GM12864 (cell line): ENCODE measurements around the gene TFRC.
"Not testable (repeated sequence)": the region's sequence is repeated elsewhere in the genome, so short reads cannot be mapped to it uniquely, and the experiment has no call there.

Experiments used
- DNase-seq: peaks from one replicate; pipeline ENCODE4 v3.0.0-alpha.2; 2011; ENCODE audit warnings: low read depth
- H3K4me3 ChIP-seq: 2 replicates; pipeline ENCODE4 v1.5.1; 2011; ENCODE audit warnings: mild to moderate bottlenecking, low read depth, low read length, control low read depth
- CTCF ChIP-seq: IDR thresholded peaks from 2 replicates; pipeline ENCODE4 v1.5.1; 2011; ENCODE audit warnings: low read depth, mild to moderate bottlenecking, moderate library complexity, low read length, control low read depth, inconsistent platforms; ENCODE audit errors: missing control alignments

The TFRC gene

GRCh38 chr3:196121066-196121465 lies 39.2 kb upstream of the TFRC start:
- no peak for TF ChIP-seq CTCF
- no peak overlapping the region for H3K4me3 ChIP-seq
- no peak for DNase-seq

DNA sequence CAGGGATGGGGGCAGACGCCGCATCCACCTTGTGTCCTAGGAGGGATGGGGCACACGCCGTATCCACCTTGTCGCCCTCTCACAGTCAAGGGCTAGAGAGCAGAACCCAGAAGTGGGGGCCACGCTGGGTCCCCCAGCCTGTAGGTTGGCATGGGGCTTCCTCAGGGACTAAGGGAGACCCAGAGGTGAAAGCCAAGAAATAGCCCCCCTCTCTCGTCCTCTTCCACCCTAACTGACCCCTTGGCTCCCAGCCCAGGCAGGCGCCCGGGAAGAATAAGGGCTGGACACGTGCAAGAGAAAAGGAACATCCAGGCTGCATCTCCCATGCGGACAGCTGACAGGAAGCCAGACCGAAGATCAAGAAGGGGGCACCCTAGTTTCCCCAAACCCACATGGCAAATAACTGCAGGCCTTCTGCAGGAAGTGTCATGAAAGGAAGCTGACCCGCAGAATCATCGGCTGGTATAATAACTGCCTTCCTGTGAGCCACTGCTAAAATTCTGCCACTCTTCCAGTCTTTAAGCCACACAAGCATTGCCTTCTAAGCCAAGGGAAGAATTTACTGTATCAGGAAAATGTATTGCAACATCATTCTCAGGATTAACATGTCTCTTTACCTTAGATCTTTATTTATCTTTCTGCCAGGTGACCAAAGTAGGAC lies 38.5 kb upstream of the TFRC start:
- no peak for DNase-seq
- no peak for TF ChIP-seq CTCF
- no peak overlapping the region for H3K4me3 ChIP-seq

DNA sequence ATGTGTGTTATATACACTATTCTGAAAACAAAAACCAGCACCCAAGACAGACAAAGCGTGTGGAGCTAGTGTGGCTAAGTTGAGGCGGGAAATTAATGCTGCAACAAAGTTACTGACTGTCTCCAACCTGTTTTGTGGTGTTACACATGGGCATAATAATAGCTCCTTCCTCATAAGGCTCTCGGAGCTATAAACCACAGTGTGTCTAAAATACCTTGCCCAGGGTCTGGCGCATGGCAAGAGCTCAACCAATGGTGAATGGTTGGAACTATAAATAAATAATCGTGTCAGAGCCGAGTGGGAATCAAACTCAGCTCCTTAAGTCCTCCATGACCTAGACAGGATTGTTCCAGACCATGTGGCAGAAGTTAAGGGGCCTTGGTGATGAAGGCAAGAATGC lies 35.9 kb upstream of the TFRC start:
- H3K4me3 ChIP-seq = no peak overlapping the region
- no peak for TF ChIP-seq CTCF
- no peak for DNase-seq

DNA sequence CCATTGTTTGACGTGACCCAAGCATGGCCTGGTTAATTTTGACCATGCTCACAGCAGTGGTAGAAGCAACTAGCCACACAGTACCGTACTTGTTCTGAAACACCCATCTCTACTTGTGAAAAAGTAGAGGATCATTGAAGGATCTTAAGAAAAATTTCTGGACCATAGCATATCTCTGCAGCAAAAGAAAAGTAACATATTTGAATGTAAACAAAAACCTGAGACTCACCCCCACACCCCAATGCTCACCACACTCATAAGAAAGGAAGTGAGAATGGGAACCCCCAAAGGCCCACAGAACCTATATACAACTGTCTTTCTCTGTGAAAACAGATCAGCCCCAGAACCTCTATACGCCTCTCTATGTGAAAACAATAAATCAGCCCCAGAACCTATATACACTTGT lies 33.8 kb upstream of the TFRC start:
- TF ChIP-seq CTCF = no peak
- DNase-seq = peak; percentile 77
- H3K4me3 ChIP-seq = peak overlapping the region; percentile 13; the same call in 1 of the 2 replicates

DNA sequence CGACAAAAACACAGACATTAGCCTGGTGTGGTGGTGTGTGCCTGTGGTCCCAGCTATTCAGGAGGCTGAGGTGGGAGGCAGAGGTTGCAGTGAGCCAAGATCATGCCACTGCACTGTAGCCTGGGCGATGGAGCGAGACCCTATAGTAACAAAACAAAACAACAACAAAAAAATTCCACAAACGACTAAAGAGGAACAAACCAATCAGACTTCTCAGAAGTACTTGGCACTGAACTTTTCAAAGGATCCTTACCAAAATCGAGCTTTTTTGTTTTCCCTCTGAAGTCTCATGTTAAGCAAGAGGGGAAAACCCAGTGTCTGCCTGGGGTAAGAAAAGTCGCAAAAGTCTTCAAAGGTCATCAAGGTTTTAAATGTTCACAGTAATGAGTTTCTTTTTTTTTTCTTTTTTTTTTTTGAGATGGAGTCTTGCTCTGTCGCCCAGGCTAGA lies 30.1 kb upstream of the TFRC start:
- DNase-seq = peak; percentile 58
- TF ChIP-seq CTCF = no peak
- no peak overlapping the region; the same call in 1 of the 2 replicates for H3K4me3 ChIP-seq

DNA sequence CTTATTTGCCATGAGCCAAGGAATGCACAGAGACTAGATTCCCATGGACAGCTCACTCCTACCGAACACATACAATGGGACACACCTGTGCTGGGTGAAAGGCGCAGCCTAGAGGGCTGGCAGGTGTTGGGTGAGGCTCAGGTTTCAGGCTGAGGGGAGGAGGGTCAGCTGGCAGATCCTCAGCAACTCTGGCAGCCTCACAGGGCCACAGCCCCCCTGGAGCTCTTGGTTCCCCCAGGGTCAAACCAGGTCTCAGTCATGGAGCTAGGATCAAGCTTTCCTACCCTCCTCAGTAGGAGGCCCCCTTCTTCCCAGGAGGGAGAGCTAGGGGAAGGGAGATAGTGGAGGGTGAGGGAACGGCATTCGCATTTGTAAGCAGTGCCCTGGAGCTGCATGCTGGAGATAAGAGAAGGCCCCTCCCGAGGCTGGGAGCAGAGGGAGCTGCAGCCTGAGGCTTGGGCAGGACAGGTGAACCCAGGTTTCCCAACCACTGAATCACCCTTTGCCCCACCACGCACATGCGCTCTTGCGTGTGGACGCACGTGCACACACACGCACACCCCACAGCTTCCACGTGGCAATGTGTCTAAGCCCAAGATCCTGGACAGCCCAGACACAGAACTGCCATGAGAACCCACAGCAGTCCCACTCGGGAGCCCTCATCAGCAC lies 26.3 kb upstream of the TFRC start:
- no peak overlapping the region for H3K4me3 ChIP-seq
- DNase-seq = no peak
- TF ChIP-seq CTCF = no peak

- H3K4me3 ChIP-seq, DNase-seq: not testable (repeated sequence)
Observed at GRCh38 chr3:196104707-196105106, 22.8 kb upstream of the TFRC start.

DNA sequence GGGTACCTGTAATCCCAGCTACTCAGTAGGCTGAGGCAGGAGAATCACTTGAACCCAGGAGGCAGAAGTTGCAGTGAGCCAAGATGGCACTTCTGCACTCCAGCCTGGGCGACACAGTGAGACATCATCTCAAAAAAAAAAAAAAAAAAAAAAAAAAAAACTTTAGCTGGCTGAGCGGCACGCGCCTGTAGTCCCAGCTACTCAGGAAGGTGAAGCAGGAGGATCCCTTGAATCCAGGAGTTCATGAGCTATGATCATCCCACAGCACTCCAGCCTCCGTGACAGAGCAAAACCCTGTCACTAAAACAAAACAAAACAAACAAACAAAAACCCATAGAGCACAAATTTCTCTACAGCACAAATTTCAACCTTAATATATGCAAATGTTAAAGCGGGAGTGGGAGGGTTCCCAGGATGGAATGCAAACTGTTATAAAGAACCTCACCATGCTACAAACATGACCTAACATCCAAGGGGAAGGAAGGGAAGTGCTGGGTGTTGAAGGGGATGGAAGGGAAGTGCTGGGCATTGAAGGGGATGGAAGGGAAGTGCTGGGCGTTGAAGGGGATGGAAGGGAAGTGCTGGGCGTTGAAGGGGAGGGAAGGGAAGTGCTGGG lies 16.6 kb upstream of the TFRC start:
- H3K4me3 ChIP-seq, DNase-seq: not testable (repeated sequence)
